ENCODE data around the gene C6orf47.
A peak's percentile ranks its signal among the peaks of the same experiment; 100 is the strongest.

Gene C6orf47

GRCh38 chr6:31632279-31632946 lies 28.2 kb downstream of the C6orf47 start:
- FAIRE-seq = no peak

GRCh38 chr6:31631681-31632278 lies 28.8 kb downstream of the C6orf47 start:
- no peak for FAIRE-seq

- no peak for FAIRE-seq
Observed at GRCh38 chr6:31631209-31631608, 29.4 kb downstream of the C6orf47 start.

DNA sequence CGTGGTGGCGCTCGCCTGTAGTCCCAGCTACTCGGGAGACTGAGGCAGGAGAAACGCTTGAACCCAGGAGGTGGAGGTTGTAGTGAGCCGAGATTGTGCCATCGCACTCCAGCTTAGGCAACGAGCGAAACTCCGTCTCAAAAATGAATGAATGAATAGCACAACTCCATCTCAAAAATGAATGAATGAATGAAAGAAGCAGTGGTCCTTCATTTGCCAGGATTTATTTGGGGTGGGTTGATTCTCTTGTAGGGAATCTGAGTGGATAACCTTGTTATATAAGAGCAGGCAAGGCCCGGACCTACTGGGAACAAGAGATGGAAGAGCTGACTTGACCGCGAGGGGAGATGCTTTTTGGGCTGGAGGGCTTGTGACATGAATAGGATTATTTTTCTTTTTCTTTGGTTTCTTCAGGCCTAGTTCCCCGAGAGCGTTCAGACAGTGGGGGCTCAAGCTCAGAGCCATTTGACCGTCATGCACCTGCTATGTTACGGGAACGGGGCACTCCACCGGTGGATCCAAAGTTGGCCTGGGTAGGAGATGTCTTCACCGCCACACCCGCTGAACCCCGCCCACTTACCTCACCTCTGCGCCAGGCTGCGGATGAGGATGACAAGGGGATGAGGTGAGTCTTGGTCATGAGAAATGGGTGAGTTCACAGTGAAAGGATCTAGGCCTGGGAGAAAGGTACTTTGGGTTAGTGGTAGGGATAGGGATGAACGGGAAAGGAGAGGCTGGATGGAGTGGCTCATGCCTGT lies 30.2 kb downstream of the C6orf47 start:
- FAIRE-seq = no peak

GRCh38 chr6:31629014-31629413 lies 31.6 kb downstream of the C6orf47 start:
- no peak for FAIRE-seq

GRCh38 chr6:31627690-31628287 lies 32.8 kb downstream of the C6orf47 start:
- no peak for FAIRE-seq

GRCh38 chr6:31626952-31627351 lies 33.6 kb downstream of the C6orf47 start:
- FAIRE-seq = no peak

GRCh38 chr6:31624070-31624469 lies 36.5 kb downstream of the C6orf47 start:
- no peak for FAIRE-seq

DNA sequence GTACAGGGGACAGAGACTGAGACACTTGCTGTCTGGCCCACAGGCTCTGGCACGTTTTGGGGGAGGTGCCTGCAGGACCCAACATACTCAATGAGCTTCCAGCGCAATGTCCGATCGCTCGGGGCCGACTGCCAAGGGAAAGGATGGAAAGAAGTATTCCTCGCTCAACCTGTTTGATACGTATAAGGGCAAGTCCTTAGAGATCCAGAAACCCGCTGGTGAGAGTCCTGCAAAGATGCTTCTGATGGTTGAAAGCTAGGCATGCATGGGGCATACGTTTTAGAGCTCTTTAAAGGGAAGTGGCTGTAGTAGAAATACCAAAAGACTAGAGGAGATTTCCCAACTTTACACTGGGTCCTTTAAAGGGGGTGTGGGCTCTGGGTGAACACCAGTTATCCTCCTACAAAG lies 37.9 kb downstream of the C6orf47 start:
- FAIRE-seq = no peak

DNA sequence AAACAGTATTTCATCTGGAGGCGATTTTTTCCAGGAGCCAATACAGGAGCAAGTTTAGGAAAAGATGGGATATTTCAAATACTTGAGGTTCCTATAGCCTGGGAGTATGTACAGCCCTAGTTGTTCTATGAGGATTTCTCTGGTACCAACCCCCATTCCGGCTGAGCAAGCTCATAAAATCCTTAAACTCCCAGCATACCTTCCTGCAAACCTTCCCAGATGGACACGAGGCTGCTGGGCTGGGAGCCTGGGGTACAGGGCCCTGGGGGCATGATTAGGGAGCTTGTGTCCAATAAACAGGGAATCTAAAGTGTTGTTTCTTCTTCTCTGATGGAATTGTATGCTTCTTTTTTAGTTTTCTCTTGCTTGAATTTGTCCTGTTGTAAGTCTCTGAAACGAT lies 38.6 kb downstream of the C6orf47 start:
- FAIRE-seq = no peak

GRCh38 chr6:31621320-31621939 lies 39.1 kb downstream of the C6orf47 start:
- FAIRE-seq = no peak

GRCh38 chr6:31620586-31621319 lies 39.8 kb downstream of the C6orf47 start, which contains the start of gene PRRC2A:
Gene PRRC2A, plus strand, starts transcription at chr6:31620715. Its CDS starts 2,075 bp downstream, at chr6:31622790.
- no peak for FAIRE-seq

GRCh38 chr6:31619805-31620585 lies 40.6 kb downstream of the C6orf47 start:
- peak; percentile 99 for FAIRE-seq

DNA sequence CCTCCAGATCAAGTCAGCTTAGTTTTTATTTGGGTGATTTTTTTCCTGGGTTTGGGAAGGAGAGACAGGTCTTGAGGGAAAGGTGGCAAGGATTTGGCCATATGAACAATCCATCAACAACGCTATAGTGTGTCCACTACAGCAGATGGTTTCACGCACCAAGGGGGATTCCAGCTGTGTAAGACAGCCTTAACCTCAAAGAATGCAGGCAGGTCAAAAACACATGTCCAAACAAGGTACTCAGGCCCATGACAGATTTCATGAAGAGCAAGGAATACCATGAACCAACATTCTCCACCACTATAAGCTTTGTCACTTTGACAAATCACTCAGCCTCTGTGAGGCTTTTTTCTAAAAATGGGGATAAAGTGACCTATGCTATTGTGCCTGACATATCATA lies 43.6 kb downstream of the C6orf47 start:
- no peak for FAIRE-seq

- FAIRE-seq = no peak
Observed at GRCh38 chr6:31615748-31616147, 44.8 kb downstream of the C6orf47 start.

GRCh38 chr6:31614684-31615578 lies 45.6 kb downstream of the C6orf47 start, which contains the start of gene AIF1:
Gene AIF1, plus strand, starts transcription at chr6:31615234. Its CDS starts 96 bp downstream, at chr6:31615330.
- FAIRE-seq = no peak

GRCh38 chr6:31614075-31614619 lies 46.4 kb downstream of the C6orf47 start:
- no peak for FAIRE-seq

GRCh38 chr6:31610968-31611367 lies 49.6 kb downstream of the C6orf47 start:
- no peak for FAIRE-seq

DNA sequence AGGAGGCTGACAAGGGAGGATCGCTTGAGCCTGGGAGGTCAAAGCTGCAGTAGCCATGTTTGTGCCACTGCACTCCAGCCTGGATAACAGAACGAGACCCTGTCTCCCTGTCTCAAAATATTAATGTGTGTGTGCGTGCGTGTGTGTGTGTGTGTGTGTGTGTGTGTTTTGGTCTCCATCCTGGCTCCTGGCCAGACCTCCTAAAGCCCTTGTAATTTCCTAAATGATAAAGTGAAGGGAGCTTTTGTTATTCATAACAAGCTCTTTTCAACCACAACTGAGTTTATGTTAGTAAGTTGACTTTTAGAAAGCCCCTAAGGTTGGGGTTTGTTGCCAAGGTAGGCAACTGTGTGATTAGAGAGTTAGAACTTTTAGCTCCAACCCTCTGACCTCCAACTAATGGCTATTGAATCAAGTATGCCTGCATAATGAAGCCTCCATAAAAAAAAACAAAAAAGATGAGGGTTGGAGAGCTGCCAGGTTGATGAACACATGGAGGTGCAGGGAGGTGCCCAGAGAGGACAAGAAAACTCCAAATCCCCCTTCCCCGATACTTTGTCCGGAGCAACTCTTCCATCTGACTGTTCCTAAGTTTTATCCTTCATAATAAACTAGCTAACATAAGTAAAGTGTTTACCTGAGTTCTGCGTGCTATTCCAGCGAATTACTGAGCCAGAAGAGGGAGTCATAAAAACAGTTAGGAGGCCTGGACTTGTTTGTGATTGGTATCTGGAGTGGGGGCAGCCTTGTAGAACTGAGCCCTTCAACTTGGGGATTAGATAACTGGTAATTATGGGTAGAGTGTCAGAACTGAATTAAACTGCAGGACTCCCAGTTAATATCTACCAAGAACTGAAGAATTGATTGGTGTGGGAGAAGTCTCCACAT lies 50.8 kb downstream of the C6orf47 start:
- FAIRE-seq = no peak
